ENCODE data around the gene IQGAP2.
"Not testable (repeated sequence)": the region's sequence is repeated elsewhere in the genome, so short reads cannot be mapped to it uniquely, and the experiment has no call there.

DNA sequence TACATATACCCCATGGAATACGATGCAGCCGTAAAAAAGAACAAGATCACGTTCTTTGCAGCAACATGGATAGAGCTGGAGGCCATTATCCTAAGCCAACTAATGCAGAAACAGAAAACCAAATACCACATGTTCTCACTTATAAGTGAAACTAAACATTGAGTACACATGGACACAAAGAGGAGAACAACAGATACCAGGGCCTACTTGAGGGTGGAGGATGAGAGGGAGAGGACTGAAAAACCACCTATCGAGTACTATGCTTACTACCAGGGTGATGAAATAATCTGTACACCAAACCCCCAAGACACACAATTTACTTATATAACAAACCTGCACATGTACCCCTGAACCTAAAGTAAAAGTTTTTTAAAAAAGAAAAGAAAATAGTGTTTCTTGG is 338.4 kb downstream of the IQGAP2 start:
- TF ChIP-seq, protein P1, sequence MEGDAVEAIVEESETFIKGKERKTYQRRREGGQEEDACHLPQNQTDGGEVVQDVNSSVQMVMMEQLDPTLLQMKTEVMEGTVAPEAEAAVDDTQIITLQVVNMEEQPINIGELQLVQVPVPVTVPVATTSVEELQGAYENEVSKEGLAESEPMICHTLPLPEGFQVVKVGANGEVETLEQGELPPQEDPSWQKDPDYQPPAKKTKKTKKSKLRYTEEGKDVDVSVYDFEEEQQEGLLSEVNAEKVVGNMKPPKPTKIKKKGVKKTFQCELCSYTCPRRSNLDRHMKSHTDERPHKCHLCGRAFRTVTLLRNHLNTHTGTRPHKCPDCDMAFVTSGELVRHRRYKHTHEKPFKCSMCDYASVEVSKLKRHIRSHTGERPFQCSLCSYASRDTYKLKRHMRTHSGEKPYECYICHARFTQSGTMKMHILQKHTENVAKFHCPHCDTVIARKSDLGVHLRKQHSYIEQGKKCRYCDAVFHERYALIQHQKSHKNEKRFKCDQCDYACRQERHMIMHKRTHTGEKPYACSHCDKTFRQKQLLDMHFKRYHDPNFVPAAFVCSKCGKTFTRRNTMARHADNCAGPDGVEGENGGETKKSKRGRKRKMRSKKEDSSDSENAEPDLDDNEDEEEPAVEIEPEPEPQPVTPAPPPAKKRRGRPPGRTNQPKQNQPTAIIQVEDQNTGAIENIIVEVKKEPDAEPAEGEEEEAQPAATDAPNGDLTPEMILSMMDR (optimal IDR thresholded peaks at IDR 0.05 in 1 of 3, IDR thresholded peaks at IDR 0.05 in 1 of 3, conservative IDR thresholded peaks at IDR 0.05 in 1 of 3; ENCODE audit: extremely low read depth in 1 of 3, insufficient read depth in 2 of 3, low read length in 3 of 3), result not testable (repeated sequence)
- TF ChIP-seq EZH2 (IDR thresholded peaks at IDR 0.05; ENCODE audit: low read length), result not testable (repeated sequence)

Measured in keratinocyte (primary cell).